H9 (cell line): ENCODE results near the gene ABHD17B. TPM values are rescaled to one million over a fixed set of nuclear protein-coding genes. Genes with fewer than 3 reads are reported as not detected.

Experiments used
- DNase-seq: peaks from one replicate; pipeline ENCODE4 v3.0.0-alpha.2; 2017
- H2AFZ ChIP-seq: one replicate; pipeline ENCODE4 v1.6.1; 2013; ENCODE audit warnings: mild to moderate bottlenecking, low read length, control low read depth, moderate library complexity
- H2AK5ac ChIP-seq: 2 replicates; pipeline ENCODE4 v1.6.1; 2013; ENCODE audit warnings: low read length, control low read depth, mixed read lengths; ENCODE audit not compliant: insufficient read length
- H2BK120ac ChIP-seq: one replicate; pipeline ENCODE4 v1.6.1; 2013; ENCODE audit warnings: low read depth, mild to moderate bottlenecking, low read length, control low read depth, inconsistent platforms; ENCODE audit not compliant: poor library complexity, severe bottlenecking
- H2BK12ac ChIP-seq: 2 replicates; pipeline ENCODE4 v1.6.1; 2013; ENCODE audit warnings: low read length, control low read depth, mixed read lengths, low read depth; ENCODE audit not compliant: insufficient read length
- H2BK15ac ChIP-seq: 2 replicates; pipeline ENCODE4 v1.6.1; 2013; ENCODE audit warnings: low read depth, low read length, control low read depth
- H2BK20ac ChIP-seq: one replicate; pipeline ENCODE4 v1.6.1; 2013; ENCODE audit warnings: low read depth, mild to moderate bottlenecking, low read length, control low read depth, inconsistent platforms; ENCODE audit not compliant: poor library complexity, severe bottlenecking
- H2BK5ac ChIP-seq: 2 replicates; pipeline ENCODE4 v1.6.1; 2013; ENCODE audit warnings: low read length, control low read depth, mixed read lengths; ENCODE audit not compliant: insufficient read length
- H3K14ac ChIP-seq: 2 replicates; pipeline ENCODE4 v1.6.1; 2013; ENCODE audit warnings: low read length, control low read depth; ENCODE audit not compliant: insufficient read depth
- H3K18ac ChIP-seq: 2 replicates; pipeline ENCODE4 v1.6.1; 2013; ENCODE audit warnings: low read depth, mild to moderate bottlenecking, mixed read lengths, low read length, control low read depth; ENCODE audit not compliant: insufficient read length
- H3K23ac ChIP-seq: 2 replicates; pipeline ENCODE4 v1.6.1; 2013; ENCODE audit warnings: low read length, control low read depth, mixed read lengths, low read depth; ENCODE audit not compliant: insufficient read length
- H3K23me2 ChIP-seq: 2 replicates; pipeline ENCODE4 v1.6.1; 2013; ENCODE audit warnings: low read depth, mild to moderate bottlenecking, mixed read lengths, low read length, control low read depth; ENCODE audit not compliant: insufficient read length, poor library complexity, severe bottlenecking
- H3K27ac ChIP-seq: 2 replicates; pipeline ENCODE4 v1.5.1; 2013; ENCODE audit warnings: low read length, control low read depth, mixed read lengths, low read depth; ENCODE audit not compliant: insufficient read length
- H3K27me3 ChIP-seq: 2 replicates; pipeline ENCODE4 v1.6.1; 2013; ENCODE audit warnings: low read length, control low read depth, inconsistent platforms; ENCODE audit not compliant: insufficient read depth
- H3K4ac ChIP-seq: 2 replicates; pipeline ENCODE4 v1.6.1; 2013; ENCODE audit warnings: low read depth, mild to moderate bottlenecking, control low read depth, inconsistent platforms, low read length, moderate library complexity
- H3K4me1 ChIP-seq: 2 replicates; pipeline ENCODE4 v1.6.1; 2013; ENCODE audit warnings: low read length, control low read depth, inconsistent platforms; ENCODE audit not compliant: insufficient read depth
- H3K4me2 ChIP-seq: 2 replicates; pipeline ENCODE4 v1.6.1; 2013; ENCODE audit warnings: low read length, control low read depth, mixed read lengths; ENCODE audit not compliant: insufficient read length, insufficient read depth
- H3K56ac ChIP-seq: 2 replicates; pipeline ENCODE4 v1.6.1; 2013; ENCODE audit warnings: low read depth, mild to moderate bottlenecking, mixed read lengths, low read length, control low read depth; ENCODE audit not compliant: insufficient read length
- H3K79me1 ChIP-seq: 2 replicates; pipeline ENCODE4 v1.6.1; 2013; ENCODE audit warnings: low read depth, mild to moderate bottlenecking, moderate library complexity, low read length, control low read depth, inconsistent platforms; ENCODE audit not compliant: insufficient read depth, poor library complexity, severe bottlenecking
- H3K79me2 ChIP-seq: 2 replicates; pipeline ENCODE4 v1.6.1; 2013; ENCODE audit warnings: low read length, control low read depth, inconsistent platforms; ENCODE audit not compliant: insufficient read depth
- H3K9ac ChIP-seq: 2 replicates; pipeline ENCODE4 v1.6.1; 2013; ENCODE audit warnings: low read length, control low read depth, mixed read lengths; ENCODE audit not compliant: insufficient read length; ENCODE audit errors: extremely low read depth
- H3K9me3 ChIP-seq: one replicate; pipeline ENCODE4 v1.6.1; 2013; ENCODE audit warnings: low read depth, low read length, inconsistent platforms; ENCODE audit not compliant: control insufficient read depth
- H3T11ph ChIP-seq: one replicate; pipeline ENCODE4 v1.6.1; 2013; ENCODE audit warnings: mild to moderate bottlenecking, low read length, control low read depth, inconsistent platforms
- H4K20me1 ChIP-seq: one replicate; pipeline ENCODE4 v1.6.1; 2013; ENCODE audit not compliant: control insufficient read depth, insufficient read length, insufficient read depth
- H4K5ac ChIP-seq: 2 replicates; pipeline ENCODE4 v1.6.1; 2013; ENCODE audit warnings: low read depth, mild to moderate bottlenecking, mixed read lengths, low read length, control low read depth; ENCODE audit not compliant: insufficient read length
- H4K8ac ChIP-seq: replicated peaks from 2 replicates; pipeline ENCODE4 v1.6.1; 2013; ENCODE audit warnings: low read length, control low read depth, mixed read lengths, low read depth; ENCODE audit not compliant: insufficient read length
- H4K91ac ChIP-seq: 2 replicates; pipeline ENCODE4 v1.6.1; 2013; ENCODE audit warnings: low read depth, mild to moderate bottlenecking, moderate library complexity, mixed read lengths, low read length, control low read depth; ENCODE audit not compliant: insufficient read length
- H3K27ac Mint-ChIP-seq, 3 experiments: 2 replicates in 2 of 3; 3 replicates in 1 of 3; pipeline ENCODE4 v1.8.0; 2020 to 2021; ENCODE audit warnings: mixed read lengths in 3 of 3, mild to moderate bottlenecking in 1 of 3, moderate library complexity in 1 of 3
- H3K27me3 Mint-ChIP-seq: 2 replicates; pipeline ENCODE4 v1.8.0; 2021; ENCODE audit warnings: low read depth, mild to moderate bottlenecking, moderate library complexity, mixed read lengths
- H3K36me3 Mint-ChIP-seq, 3 experiments: 2 replicates in 2 of 3; 3 replicates in 1 of 3; pipeline ENCODE4 v1.8.0; 2020 to 2021; ENCODE audit warnings: low read depth in 3 of 3, mixed read lengths in 3 of 3; ENCODE audit not compliant: insufficient read depth in 1 of 3
- H3K4me1 Mint-ChIP-seq, 2 experiments: 2 replicates each; pipeline ENCODE4 v1.8.0; 2020; ENCODE audit warnings: mixed read lengths in 2 of 2
- H3K4me3 Mint-ChIP-seq, 2 experiments: 2 replicates in 1 of 2; 3 replicates in 1 of 2; pipeline ENCODE4 v1.8.0; 2020 to 2021; ENCODE audit warnings: mild to moderate bottlenecking in 2 of 2, mixed read lengths in 2 of 2, moderate library complexity in 1 of 2
- H3K9me3 Mint-ChIP-seq, 2 experiments: 2 replicates in 1 of 2; 3 replicates in 1 of 2; pipeline ENCODE4 v1.8.0; 2020; ENCODE audit warnings: mild to moderate bottlenecking in 2 of 2, mixed read lengths in 2 of 2, moderate library complexity in 1 of 2
- CTCF ChIP-seq: fragments of 200-600 bp; sonication (generic); conservative IDR thresholded peaks from 3 replicates; pipeline ENCODE4 v1.8.0; 2021; ENCODE audit warnings: antibody characterized with exemption, mild to moderate bottlenecking
- WGBS: extraction: QIAGEN DNeasy Blood & Tissue Kit; methylation state at CpG from one replicate; pipeline ENCODE4 v1.1.7; 2013; ENCODE audit warnings: missing lambda C conversion rate, low lambda C conversion rate, mixed read lengths; ENCODE audit not compliant: insufficient read length; ENCODE audit errors: extremely low coverage; 5-methylcytosine and 5-hydroxymethylcytosine counted together
- total RNA-seq: library from RNA; stranded (reverse); gene quantifications from 2 replicates; pipeline ENCODE4 v1.2.1, GENCODE V29; 2021

The ABHD17B gene
- total RNA-seq, 1 experiment from 2014 or later, result 67.6 TPM

- DNase-seq, result no peak
- H3K27ac Mint-ChIP-seq, result peak overlapping the region; percentile 49 to 90 (median 80); a peak in 6 of 7 replicates
- Histone ChIP-seq H2AFZ (no peak overlapping the region), H2BK20ac (no peak overlapping the region), H4K91ac (no peak overlapping the region), H3K18ac (no peak overlapping the region), H3K79me2 (peaks cover 2% of the 10 kb centered on the region; the same call in 1 of the 2 replicates), H3K14ac (no peak overlapping the region), H3K4me2 (no peak overlapping the region), H3K9me3 (no peaks in the 10 kb centered on the region), H3K4ac (no peak overlapping the region), H3K4me1 (no peaks in the 10 kb centered on the region; the same call in 1 of the 2 replicates), H3K79me1 (no peaks in the 10 kb centered on the region), H2BK12ac (no peak overlapping the region), H4K8ac (no peak overlapping the region), H3K56ac (no peak overlapping the region), H4K5ac (no peak overlapping the region), H3K27ac (no peak overlapping the region), H2BK5ac (no peak overlapping the region), H3K9ac (no peak overlapping the region), H3K27me3 (no peaks in the 10 kb centered on the region), H4K20me1 (no peaks in the 10 kb centered on the region), H3K23ac (no peak overlapping the region), H2AK5ac (no peak overlapping the region), H2BK15ac (no peak overlapping the region), H2BK120ac (no peak overlapping the region), H3K23me2 (no peaks in the 10 kb centered on the region), H3T11ph (no peak overlapping the region)
- no CpG with 5 or more reads among the region's 1 CpG for WGBS
- no peaks in the 10 kb centered on the region for H3K9me3 Mint-ChIP-seq
- peaks cover 3 to 7% (median 6%) of the 10 kb centered on the region in 3 experiments for H3K36me3 Mint-ChIP-seq
- peaks cover 16 to 32% of the 10 kb centered on the region in 2 experiments for H3K4me1 Mint-ChIP-seq
- TF ChIP-seq CTCF, result no peak
- no peak overlapping the region for H3K4me3 Mint-ChIP-seq
- no peaks in the 10 kb centered on the region for H3K27me3 Mint-ChIP-seq
Observed at GRCh38 chr9:71936066-71936465, 25.1 kb upstream of the ABHD17B start.
